ENCODE results near the gene KIF13A.
A peak's percentile ranks its signal among the peaks of the same experiment; 100 is the strongest.

Gene KIF13A

GRCh38 chr6:17971128-17972073 lies 16.0 kb downstream of the KIF13A start:
- Mint-ChIP-seq H3K4me1 (peaks cover 26% of the 10 kb centered on the region), H3K36me3 (ENCODE audit: low read depth) (peaks cover 8% of the 10 kb centered on the region), H3K27ac (no peak overlapping the region), H3K4me3 (no peak overlapping the region), H3K9me3 (peaks cover 6% of the 10 kb centered on the region), H3K27me3 (ENCODE audit: low read depth, poor library complexity) (no peaks in the 10 kb centered on the region)
- DNase-seq: no peak
- no peak for TF ChIP-seq CTCF (IDR thresholded peaks at IDR 0.05)

DNA sequence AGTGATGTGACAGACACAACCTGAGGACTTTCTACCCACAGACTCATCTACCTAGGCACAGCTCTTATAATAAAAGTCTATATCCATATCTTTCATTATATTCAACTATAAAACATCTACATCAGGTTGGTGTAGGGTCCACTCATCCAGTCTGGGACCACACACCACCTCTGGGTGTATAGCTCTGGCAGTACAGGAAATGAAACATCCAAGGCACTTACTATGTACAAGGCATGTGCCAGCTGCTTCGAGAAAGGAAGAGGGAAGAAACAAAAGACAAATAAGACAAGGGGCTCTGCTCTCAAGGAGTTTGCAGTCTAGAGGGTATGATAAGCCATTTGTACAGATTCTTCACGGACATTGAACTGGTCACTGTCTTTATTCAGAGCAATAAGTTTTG lies 18.6 kb downstream of the KIF13A start:
- Mint-ChIP-seq H3K27me3 (ENCODE audit: low read depth, poor library complexity) (no peaks in the 10 kb centered on the region), H3K36me3 (ENCODE audit: low read depth) (no peaks in the 10 kb centered on the region), H3K4me1 (peaks cover 26% of the 10 kb centered on the region), H3K9me3 (no peaks in the 10 kb centered on the region), H3K4me3 (no peak overlapping the region), H3K27ac (no peak overlapping the region)
- no peak for TF ChIP-seq CTCF (IDR thresholded peaks at IDR 0.05)
- DNase-seq: no peak

DNA sequence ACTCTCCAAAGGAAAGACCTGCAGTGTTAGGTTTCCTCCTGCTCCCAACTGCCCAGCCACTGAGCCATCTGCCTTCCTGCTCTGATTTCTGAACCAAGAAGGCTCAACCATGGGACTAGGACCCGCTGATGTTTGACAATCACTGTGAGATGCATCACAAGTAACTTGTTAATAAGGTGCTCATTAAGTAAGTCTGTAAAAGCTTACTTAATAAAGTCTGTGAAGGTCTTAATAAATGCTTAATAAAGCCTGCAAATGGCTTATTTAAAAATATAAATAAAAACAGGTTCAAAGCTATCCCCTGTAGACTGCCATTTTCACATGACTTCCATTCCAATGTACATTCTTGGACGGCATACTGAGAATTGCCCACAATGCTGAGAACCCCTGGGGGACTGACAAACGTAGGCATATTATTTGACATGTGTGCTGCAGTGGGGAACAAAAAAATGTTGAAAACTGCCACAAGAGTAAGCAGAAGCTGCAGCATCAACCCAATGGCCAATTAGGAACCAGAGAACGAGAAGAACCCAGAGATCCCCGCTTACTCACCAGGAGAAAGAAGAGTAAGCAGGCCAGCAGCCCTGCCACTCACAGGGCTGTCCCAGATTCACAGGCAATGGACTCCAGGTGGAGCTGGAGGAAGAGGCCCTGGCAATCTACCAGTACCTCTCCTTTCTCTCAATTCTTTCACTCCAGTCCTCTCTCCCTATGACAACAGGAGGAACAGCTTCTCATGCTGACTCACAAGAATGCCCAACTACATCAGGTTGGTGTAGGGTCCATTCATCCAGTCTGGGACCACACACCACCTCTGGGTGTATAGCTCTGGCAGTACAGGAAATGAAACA lies 19.5 kb downstream of the KIF13A start:
- TF ChIP-seq CTCF (IDR thresholded peaks at IDR 0.05): no peak
- peak overlapping the region; percentile 82 for H3K27ac Mint-ChIP-seq
- DNase-seq: no peak
- H3K9me3 Mint-ChIP-seq: no peaks in the 10 kb centered on the region
- H3K4me1 Mint-ChIP-seq: peaks cover 18% of the 10 kb centered on the region
- H3K27me3 Mint-ChIP-seq (ENCODE audit: low read depth, poor library complexity): peaks cover under 1% of the 10 kb centered on the region
- H3K4me3 Mint-ChIP-seq: no peak overlapping the region
- no peaks in the 10 kb centered on the region for H3K36me3 Mint-ChIP-seq (ENCODE audit: low read depth)

- H3K27me3 Mint-ChIP-seq (ENCODE audit: low read depth, poor library complexity): peaks cover 3% of the 10 kb centered on the region
- no peak overlapping the region for H3K4me3 Mint-ChIP-seq
- no peak for DNase-seq
- H3K27ac Mint-ChIP-seq: no peak overlapping the region
- peaks cover 8% of the 10 kb centered on the region for H3K4me1 Mint-ChIP-seq
- TF ChIP-seq CTCF (IDR thresholded peaks at IDR 0.05): no peak
- no peaks in the 10 kb centered on the region for H3K36me3 Mint-ChIP-seq (ENCODE audit: low read depth)
- no peaks in the 10 kb centered on the region for H3K9me3 Mint-ChIP-seq
Observed at GRCh38 chr6:17966451-17966850, 21.0 kb downstream of the KIF13A start.

DNA sequence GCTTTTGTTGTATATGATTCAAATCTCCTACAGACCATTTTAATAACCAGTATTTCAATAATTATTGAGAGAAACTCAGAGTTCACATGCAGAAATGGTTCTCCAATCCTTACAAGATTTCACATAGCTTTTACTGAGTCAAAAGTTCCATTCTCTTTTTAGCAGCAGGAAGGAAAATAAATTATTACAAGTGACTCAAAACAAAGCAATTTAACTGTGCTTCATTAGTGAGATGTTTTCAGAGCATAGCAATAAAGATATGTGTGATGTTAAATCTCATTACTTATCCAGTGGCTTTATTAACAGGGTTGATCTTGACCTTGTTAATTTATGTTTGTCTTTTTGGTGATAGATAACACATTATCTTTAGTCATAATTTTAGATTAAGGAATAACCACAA lies 22.0 kb downstream of the KIF13A start:
- TF ChIP-seq CTCF (IDR thresholded peaks at IDR 0.05): no peak
- Mint-ChIP-seq H3K27ac (no peak overlapping the region), H3K4me3 (no peak overlapping the region), H3K36me3 (ENCODE audit: low read depth) (no peaks in the 10 kb centered on the region), H3K9me3 (no peaks in the 10 kb centered on the region), H3K27me3 (ENCODE audit: low read depth, poor library complexity) (peaks cover 3% of the 10 kb centered on the region), H3K4me1 (peaks cover 8% of the 10 kb centered on the region)
- no peak for DNase-seq
